Iris pigment epithelial cell (primary cell): Measurements from ENCODE around the gene GRID1.
"Not testable (repeated sequence)": the region's sequence is repeated elsewhere in the genome, so short reads cannot be mapped to it uniquely, and the experiment has no call there.

Experiments
- DNase-seq: peaks from one replicate; pipeline ENCODE4 v3.0.0-alpha.2; 2011; ENCODE audit warnings: low read depth

GRID1 gene

GRCh38 chr10:86038371-86038770 is 328.2 kb downstream of the GRID1 start:
- no peak for DNase-seq

- DNase-seq = no peak
Observed at GRCh38 chr10:86037096-86037495, 329.5 kb downstream of the GRID1 start.

GRCh38 chr10:86036544-86036831 is 330.1 kb downstream of the GRID1 start:
- DNase-seq = no peak

GRCh38 chr10:86035791-86036543 is 330.6 kb downstream of the GRID1 start:
- DNase-seq = no peak

GRCh38 chr10:86034710-86035109 is 331.9 kb downstream of the GRID1 start:
- no peak for DNase-seq

- no peak for DNase-seq
Observed at GRCh38 chr10:86033581-86033980, 333.0 kb downstream of the GRID1 start.

GRCh38 chr10:86032087-86032486 is 334.5 kb downstream of the GRID1 start:
- not testable (repeated sequence) for DNase-seq

- no peak for DNase-seq
Observed at GRCh38 chr10:86030312-86030711, 336.3 kb downstream of the GRID1 start.

GRCh38 chr10:86027346-86027745 is 339.2 kb downstream of the GRID1 start:
- no peak for DNase-seq

GRCh38 chr10:86025509-86025908 is 341.1 kb downstream of the GRID1 start:
- DNase-seq = no peak

GRCh38 chr10:86024281-86025041 is 342.1 kb downstream of the GRID1 start:
- DNase-seq = no peak

- DNase-seq = no peak
Observed at GRCh38 chr10:86023931-86024280, 342.7 kb downstream of the GRID1 start.

GRCh38 chr10:86023336-86023735 is 343.3 kb downstream of the GRID1 start:
- DNase-seq = no peak

GRCh38 chr10:86022906-86023305 is 343.7 kb downstream of the GRID1 start:
- DNase-seq = no peak

- no peak for DNase-seq
Observed at GRCh38 chr10:86020134-86020533, 346.5 kb downstream of the GRID1 start.

- DNase-seq = no peak
Observed at GRCh38 chr10:86019141-86019540, 347.5 kb downstream of the GRID1 start.

GRCh38 chr10:86018735-86019058 is 347.9 kb downstream of the GRID1 start:
- no peak for DNase-seq

GRCh38 chr10:86017841-86018734 is 348.5 kb downstream of the GRID1 start:
- no peak for DNase-seq

GRCh38 chr10:86013568-86013967 is 353.0 kb downstream of the GRID1 start:
- no peak for DNase-seq

- DNase-seq = no peak
Observed at GRCh38 chr10:86007171-86007570, 359.4 kb downstream of the GRID1 start.

GRCh38 chr10:86004337-86004736 is 362.3 kb downstream of the GRID1 start:
- no peak for DNase-seq

GRCh38 chr10:86003201-86003621 is 363.4 kb downstream of the GRID1 start:
- no peak for DNase-seq

GRCh38 chr10:86001521-86001920 is 365.1 kb downstream of the GRID1 start:
- DNase-seq = no peak
